HL-60 (cell line): Measurements from ENCODE around the gene AP4M1.

Source experiments
- GABPA ChIP-seq: IDR thresholded peaks from 2 replicates; pipeline ENCODE4 v1.6.1; 2012; ENCODE audit warnings: low read depth
- POLR2AphosphoS5 ChIP-seq: IDR thresholded peaks from 2 replicates; pipeline ENCODE4 v1.6.1; 2012; ENCODE audit warnings: low read depth

GRCh38 chr7:100079024-100079560, 22.4 kb upstream of the AP4M1 start:
- no peak for TF ChIP-seq GABPA
- TF ChIP-seq POLR2AphosphoS5 = no peak
